Fibroblast of skin of left biceps (primary cell): Measurements from ENCODE around the gene SHISA8.

Source experiments
- DNase-seq, 2 experiments: peaks; one replicate each; pipeline ENCODE4 v3.0.0-alpha.2; 2013; ENCODE audit warnings: low read depth in 2 of 2

SHISA8 gene

GRCh38 chr22:41913842-41914534 lies 886 bp downstream of the SHISA8 start:
- no peak for DNase-seq

- no peak for DNase-seq
Measured at GRCh38 chr22:41913040-41913719, 1.7 kb downstream of the SHISA8 start.

GRCh38 chr22:41912338-41913039 lies 2.4 kb downstream of the SHISA8 start:
- no peak for DNase-seq

- DNase-seq: no peak
Measured at GRCh38 chr22:41911001-41911611, 3.8 kb downstream of the SHISA8 start.

- DNase-seq: no peak
Measured at GRCh38 chr22:41910050-41911000, 4.5 kb downstream of the SHISA8 start.

GRCh38 chr22:41909310-41910049 lies 5.4 kb downstream of the SHISA8 start:
- DNase-seq: no peak

- no peak for DNase-seq
Measured at GRCh38 chr22:41908411-41909309, 6.2 kb downstream of the SHISA8 start.

- no peak for DNase-seq
Measured at GRCh38 chr22:41907436-41908401, 7.2 kb downstream of the SHISA8 start.

GRCh38 chr22:41906822-41907221 lies 8.1 kb downstream of the SHISA8 start:
- no peak for DNase-seq

- no peak for DNase-seq
Measured at GRCh38 chr22:41905411-41906202, 9.3 kb downstream of the SHISA8 start.

GRCh38 chr22:41904450-41905410 lies 10.1 kb downstream of the SHISA8 start:
- no peak for DNase-seq

- no peak for DNase-seq
Measured at GRCh38 chr22:41902932-41903421, 11.9 kb downstream of the SHISA8 start.

GRCh38 chr22:41902016-41902415 lies 12.9 kb downstream of the SHISA8 start:
- no peak for DNase-seq

- DNase-seq: no peak
Measured at GRCh38 chr22:41900652-41901312, 14.1 kb downstream of the SHISA8 start.

- DNase-seq: no peak
Measured at GRCh38 chr22:41899992-41900651, 14.8 kb downstream of the SHISA8 start.
